CD4-positive, alpha-beta T cell treated with Interleukin-15 for 4 hours (primary cell): ENCODE measurements around the gene RABGAP1L.
"Not testable (repeated sequence)": the region's sequence is repeated elsewhere in the genome, so short reads cannot be mapped to it uniquely, and the experiment has no call there.

Source experiments
- DNase-seq: peaks from one replicate; pipeline ENCODE4 v3.0.0-alpha.2; 2020; ENCODE audit warnings: low spot score

The RABGAP1L gene

GRCh38 chr1:174198202-174198601 lies 38.9 kb downstream of the RABGAP1L start:
- no peak for DNase-seq

GRCh38 chr1:174200746-174201145 lies 41.4 kb downstream of the RABGAP1L start:
- DNase-seq: peak; percentile 4

- peak; percentile 58 for DNase-seq
These were observed 45.5 kb downstream of the RABGAP1L start for GRCh38 chr1:174204697-174205308.

GRCh38 chr1:174206148-174206836 lies 47.0 kb downstream of the RABGAP1L start:
- DNase-seq: peak; percentile 17

GRCh38 chr1:174209347-174210187 lies 50.2 kb downstream of the RABGAP1L start:
- no peak for DNase-seq

GRCh38 chr1:174211486-174211885 lies 52.2 kb downstream of the RABGAP1L start:
- no peak for DNase-seq

GRCh38 chr1:174215766-174216165 lies 56.4 kb downstream of the RABGAP1L start:
- DNase-seq: no peak

GRCh38 chr1:174217248-174217647 lies 57.9 kb downstream of the RABGAP1L start:
- no peak for DNase-seq

- DNase-seq: peak; percentile 46
These were observed 58.7 kb downstream of the RABGAP1L start for GRCh38 chr1:174217787-174218574.

GRCh38 chr1:174218983-174219382 lies 59.7 kb downstream of the RABGAP1L start:
- DNase-seq: no peak

GRCh38 chr1:174219606-174220370 lies 60.5 kb downstream of the RABGAP1L start:
- DNase-seq: no peak

GRCh38 chr1:174221681-174222080 lies 62.4 kb downstream of the RABGAP1L start:
- no peak for DNase-seq

- no peak for DNase-seq
These were observed 63.0 kb downstream of the RABGAP1L start for GRCh38 chr1:174222166-174222949.

GRCh38 chr1:174224641-174225040 lies 65.3 kb downstream of the RABGAP1L start:
- DNase-seq: no peak

GRCh38 chr1:174225499-174226204 lies 66.3 kb downstream of the RABGAP1L start:
- DNase-seq: no peak

- DNase-seq: no peak
These were observed 71.1 kb downstream of the RABGAP1L start for GRCh38 chr1:174230399-174230798.

- DNase-seq: no peak
These were observed 73.4 kb downstream of the RABGAP1L start for GRCh38 chr1:174232761-174233160.

GRCh38 chr1:174238845-174239501 lies 79.7 kb downstream of the RABGAP1L start:
- not testable (repeated sequence) for DNase-seq

- DNase-seq: no peak
These were observed 80.2 kb downstream of the RABGAP1L start for GRCh38 chr1:174239541-174239940.
